ENCODE measurements around the gene MYL12A.

Gene MYL12A

DNA sequence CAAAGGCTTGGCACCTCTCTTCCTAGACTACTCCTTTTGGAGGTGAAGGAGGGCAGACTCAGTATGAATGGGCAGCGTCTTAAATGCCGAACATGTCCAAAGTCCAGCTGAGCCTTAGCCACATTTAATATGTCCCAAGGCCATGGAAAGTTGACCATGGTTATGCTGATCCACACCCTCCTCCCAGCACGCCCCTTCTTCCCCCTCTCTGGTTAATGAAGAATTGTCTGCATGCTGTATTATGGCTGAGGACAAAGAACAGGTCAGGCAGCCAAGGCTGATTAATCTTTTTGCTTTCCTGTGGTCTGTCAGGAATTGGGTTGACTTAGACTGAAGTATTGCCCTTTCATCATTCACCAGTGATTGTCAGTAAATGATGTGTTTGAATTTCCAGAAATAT is 22.0 kb upstream of the MYL12A start:
- no peak for DNase-seq

DNA sequence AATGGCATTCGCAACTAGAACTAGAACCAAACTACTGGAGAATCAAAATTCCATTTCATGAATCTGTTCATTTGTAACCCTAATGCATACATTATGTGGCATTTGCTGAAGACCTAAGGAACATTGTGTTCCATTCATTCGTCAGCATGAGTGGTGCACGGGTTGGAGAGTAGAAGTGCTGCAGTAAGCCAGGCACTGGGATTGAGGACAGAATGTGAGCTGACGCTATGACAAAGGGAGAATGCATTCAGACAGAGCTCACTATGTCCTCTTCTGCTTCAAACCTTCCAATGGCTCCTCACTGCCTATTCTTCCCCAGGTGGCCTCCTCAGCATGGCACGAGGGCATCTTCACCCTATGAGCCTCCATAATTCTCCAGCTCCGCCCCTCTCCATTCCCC is 21.6 kb upstream of the MYL12A start:
- no peak for DNase-seq

DNA sequence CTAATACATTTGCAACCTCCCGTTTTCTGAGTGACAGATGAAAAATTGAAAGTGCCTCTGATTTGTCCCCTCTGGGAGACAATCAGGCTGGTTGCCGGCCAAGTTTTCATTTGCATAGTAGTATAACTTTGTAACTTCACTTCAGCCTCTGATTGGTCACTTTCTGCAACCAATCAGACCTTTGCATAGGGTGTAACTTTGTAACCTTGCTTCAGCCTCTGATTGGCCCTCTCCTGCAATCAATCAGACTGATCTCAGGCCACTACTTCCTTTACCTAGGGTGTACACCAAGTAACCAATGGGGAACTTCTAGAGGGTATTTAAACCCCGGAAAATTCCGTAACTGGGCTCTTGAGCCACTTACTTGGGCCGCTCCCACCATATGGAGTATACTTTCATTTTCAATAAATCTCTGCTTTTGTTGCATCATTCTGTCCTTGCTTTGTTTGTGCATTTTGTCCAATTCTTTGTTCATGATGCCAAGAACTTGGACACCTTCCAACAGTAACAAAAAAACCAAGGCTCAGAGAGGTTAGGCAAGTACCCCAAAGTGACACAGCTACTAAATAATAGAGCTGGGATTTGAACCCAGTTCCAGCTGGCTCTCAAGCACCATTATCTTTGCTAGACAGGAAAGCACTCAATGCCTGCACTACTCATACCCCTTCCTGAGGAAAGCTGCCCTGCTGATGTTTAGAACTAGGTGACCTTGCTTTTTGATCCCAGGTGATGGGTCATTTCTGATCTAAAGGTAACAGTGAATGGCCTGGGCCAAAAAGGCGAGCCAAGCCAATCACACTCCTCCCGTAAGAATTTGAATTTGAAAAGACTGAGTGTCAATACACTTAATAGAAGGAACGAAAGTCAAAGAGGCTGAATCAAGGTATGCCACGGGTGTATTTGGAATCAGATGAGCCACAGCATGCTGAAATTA is 16.9 kb upstream of the MYL12A start:
- no peak for DNase-seq

DNA sequence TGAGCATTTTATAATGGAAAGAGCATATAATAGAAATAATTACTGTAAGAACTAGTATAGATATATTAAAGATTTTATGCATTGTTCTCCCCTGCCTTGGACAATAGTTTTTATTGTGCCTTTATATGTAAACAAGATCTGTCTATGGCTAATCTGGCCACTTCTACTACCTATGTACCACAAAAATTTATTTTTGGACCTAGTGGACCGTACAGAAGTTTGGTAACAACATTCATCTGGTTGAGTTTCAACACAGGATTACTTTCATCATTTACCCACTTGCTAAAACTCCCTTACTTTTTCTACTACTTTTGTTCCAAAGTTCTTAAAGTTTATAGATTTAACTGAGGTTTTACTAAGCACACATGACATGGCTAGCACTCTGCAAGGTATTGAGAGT is 14.6 kb upstream of the MYL12A start:
- no peak for DNase-seq

DNA sequence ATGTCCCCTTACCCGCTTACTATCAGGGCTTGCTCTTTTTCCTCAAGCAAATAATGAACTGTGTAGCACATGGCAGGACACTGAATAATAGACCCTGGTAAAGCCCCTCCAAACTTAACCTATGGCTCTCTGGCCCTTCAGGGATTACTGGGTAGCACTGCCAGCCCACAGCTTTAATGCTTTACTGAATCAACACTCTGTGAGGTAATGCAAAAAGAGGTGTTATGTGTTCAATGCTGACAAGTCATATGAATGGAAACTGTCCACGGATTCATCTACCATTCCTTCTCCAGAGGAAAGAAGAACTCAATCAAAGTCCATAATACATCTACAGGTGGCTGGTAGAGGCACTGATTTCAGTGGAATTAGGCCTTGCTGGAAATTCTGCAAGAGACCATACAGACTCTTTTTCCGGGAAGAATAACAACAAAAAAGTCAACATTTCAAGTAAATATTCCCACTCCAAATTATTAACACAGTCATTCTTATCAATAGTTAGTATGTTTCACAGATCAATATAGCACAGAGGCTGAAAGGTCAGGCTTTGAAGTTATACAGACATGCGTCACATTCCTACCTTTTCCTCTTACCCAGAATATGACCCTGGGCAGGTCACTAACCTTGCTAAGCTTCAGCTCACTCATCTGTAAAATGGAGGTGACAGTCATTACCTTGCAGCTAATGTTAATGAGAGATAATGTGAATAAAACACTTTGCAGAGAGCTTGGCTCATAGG is 14.0 kb upstream of the MYL12A start:
- no peak for DNase-seq

DNA sequence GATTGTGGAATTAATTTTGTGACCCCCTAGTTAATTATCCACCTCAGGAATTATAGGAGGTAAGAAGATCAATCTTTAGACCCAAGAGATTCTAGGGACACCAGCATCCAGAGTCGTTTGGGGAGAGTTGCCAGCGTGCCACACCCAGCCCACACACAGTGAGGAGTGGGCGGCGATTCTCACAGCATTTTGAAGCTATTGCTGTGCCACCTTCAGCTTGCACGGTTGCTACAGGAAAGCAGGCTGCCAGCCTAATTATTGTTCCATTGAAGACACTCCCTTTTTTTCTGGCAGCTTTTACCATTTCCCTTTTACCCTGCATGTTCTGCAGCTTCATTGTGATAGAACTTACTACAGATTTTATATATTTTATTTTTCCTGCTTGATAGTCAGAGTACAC is 13.1 kb upstream of the MYL12A start:
- no peak for DNase-seq

DNA sequence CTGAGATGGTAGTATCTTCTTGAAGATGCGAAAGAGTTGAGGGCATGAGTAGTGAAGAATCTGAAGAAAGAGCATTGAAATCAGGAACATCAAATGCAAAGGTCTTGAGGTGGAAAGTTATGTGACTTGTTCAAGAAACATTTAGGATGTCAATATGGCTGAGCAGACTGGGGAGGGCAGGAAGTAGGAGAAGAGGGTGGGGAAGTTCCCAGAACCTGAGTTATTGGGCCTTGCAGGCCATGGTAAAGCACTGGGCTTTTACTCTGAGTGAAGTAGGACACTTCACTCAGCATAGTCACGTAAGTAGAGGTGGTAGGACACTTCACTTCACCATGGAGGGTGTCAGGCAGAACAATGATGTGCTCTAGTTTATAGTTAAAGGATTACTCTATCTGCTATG is 11.8 kb upstream of the MYL12A start:
- no peak for DNase-seq

DNA sequence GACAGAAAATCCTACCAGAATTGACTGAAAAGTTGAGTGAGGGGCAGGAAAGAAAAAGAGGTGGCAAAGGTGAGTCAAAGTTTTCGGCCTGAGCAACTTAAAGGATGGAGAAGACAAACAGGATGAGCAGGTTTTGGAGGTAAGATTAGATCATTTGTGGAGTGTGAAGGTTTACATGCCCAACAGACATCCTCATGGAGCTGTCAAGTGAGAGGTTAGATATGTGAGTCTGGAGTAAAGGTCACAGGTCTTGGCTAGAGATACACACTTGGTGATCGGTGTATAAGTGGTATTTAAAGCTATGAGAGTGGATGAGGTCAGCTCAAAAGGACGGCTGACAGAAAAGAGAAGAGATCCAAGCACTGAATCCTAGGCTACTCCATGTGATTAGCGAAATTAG is 11.1 kb upstream of the MYL12A start:
- DNase-seq = no peak

DNA sequence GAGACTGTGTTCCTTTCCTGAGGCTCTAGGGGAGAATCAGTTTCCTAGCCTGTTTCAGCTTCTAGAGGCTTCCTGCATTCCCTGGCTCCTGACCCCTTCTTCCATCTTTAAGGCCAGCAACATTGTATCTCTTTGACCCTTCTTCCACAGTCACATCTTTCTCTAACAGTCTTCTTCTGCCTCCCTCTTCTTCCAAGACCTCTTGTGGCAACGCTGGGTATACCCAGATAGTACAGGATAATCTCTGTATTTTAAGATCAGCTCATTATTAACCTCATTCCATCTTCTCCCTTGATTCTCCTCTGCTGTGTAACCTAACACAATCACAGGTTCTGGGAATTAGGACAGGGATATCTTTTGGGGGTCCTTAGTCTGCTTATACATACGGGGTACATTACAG is 8.9 kb upstream of the MYL12A start:
- no peak for DNase-seq

DNA sequence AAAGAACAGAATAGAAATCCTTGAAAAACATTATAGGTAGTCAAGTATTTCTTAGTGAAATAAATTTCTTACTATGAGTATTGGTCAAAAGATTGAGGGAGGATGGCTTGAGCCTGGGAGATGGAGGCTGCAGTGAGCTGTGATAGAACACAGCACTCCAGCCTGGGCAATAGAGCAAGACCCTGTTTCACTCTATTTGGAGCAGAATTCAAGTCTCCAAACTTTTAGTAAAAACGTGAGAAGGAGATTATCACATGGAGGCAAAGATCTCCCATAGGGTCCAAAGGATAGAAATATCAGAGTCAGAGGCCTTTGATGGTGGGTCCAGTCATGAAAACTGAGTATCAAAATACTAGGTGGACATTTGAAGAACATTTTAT is 2.4 kb upstream of the MYL12A start:
- DNase-seq = no peak

DNA sequence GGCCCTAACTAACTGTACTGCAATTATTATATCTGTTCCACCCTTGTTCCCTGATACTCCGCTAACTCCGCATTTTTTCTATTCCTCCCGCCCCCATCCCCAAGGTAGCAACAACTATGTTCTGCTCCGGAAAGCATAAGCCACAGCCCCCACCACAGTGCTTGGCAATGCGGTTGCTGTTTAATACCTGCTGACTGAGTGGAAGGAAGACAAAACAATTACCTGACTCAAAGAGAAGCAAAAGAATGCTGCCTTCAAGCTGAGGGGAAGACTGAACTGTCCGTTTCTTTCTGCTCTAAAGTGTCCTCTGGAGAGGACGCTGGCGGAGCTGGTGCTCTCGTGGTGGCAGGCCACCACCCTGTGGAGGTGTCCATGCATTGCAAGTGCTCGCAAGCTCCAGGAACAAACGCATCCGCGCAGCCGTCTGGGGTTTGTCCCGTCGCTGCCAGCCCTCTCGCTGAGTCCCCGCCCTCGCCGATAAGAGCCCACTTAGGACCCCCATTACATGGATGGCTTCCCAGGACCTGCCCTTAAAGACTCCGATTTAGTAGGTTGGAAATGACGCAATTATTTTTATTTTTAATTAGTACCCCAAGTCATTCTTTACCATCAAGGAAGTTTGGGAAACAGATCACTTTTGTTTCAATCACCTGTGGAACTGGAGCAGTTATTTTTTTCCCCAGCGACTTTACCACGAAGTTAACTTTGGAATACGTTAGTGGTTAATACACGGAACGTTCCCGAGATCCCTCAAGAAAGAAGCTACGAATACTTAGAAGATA is 1.6 kb upstream of the MYL12A start:
- DNase-seq = peak; percentile 59 to 76

DNA sequence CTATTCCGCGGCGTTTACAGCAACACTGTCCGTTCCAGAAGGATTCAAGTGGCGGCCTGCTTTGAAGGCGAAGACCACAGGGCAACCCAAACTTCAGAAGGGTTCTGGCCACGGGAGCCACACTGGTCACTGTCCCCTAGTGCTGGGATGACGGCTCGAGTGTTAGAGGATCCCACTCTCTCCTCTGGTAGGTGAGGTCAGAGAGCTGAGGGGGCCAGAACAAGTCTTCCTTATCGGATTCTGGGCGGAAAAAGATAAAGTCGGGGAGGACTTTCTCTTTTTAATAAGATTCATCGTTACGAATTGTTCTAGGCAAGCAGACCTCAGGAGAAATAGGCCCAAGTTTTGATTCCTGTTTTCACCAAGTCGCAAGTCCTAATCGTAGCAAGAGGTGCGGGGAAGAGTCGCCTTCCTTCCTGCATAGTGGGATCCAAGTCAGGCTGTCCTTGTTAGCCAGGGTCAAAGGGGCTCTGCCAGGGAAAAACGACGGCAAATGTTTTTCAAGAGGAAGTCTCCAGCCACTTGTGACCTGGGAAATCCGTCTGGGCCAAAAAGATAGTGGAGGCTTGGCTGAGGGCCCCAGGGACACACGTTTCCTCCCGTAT is 864 bp upstream of the MYL12A start:
- peak in 1 of 2 donors; percentile 49 for DNase-seq

DNA sequence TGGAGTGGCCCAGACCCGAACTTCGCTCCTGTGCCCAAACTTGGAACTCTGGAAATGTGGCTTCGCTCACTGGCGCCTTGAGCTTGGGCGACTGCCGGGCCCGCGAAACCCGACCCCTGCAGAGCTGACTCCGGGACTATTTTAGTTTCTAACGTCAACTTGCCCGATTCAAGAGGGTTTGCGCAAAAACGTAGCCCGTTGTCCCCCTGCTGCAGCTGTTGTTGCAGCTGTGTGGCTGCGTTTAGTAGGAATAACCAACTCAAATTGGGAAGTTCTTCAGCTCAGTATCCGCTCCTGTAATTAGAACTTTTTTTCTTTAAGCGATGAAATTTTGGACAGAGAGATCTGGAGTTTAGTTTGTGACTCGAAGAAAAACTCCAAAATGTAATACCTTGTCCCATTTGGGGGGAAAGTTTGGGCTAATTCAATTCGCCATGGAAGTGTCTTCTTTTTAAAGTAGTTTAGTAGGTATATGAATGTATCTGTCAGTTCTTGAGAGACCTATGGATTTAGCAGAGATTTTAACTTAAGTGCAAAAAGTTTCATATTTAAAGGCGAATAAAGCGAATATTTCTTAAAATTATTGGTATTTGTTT is 559 bp downstream of the MYL12A start:
- peak in 1 of 2 donors; percentile 59 for DNase-seq

DNA sequence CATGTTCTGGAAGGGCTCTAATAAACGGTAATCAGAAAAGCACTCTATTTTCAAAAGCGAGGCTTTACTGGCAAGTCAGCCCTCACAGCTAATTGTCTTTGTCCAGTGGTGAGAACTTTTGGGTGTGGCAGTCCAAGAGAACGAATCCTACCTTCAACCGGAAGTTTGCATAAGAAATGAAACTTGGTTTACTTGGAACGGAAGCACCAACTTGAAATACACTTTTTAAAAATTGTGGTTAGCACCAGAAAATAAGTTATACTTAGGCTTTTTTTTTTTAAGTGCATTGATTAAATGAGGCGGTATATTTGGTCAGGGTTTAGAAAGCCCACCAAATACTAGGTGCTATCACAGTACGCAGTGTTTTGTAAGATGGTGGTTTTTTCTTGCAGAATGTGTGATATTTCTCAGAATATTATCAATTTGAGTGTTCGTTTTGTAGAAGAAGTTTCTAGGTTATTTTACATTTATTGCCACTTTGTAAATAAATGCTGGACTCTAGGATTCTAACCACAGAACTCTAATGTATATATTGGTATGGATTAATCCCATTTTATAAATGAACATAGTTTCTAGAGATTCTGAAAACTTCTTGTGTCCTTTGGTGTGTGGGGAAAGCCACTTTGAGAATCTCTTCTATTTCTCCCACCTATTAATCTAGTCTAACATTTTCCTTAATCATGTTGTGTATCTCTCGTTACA is 1.2 kb downstream of the MYL12A start:
- peak in 1 of 2 donors; percentile 25 for DNase-seq

DNA sequence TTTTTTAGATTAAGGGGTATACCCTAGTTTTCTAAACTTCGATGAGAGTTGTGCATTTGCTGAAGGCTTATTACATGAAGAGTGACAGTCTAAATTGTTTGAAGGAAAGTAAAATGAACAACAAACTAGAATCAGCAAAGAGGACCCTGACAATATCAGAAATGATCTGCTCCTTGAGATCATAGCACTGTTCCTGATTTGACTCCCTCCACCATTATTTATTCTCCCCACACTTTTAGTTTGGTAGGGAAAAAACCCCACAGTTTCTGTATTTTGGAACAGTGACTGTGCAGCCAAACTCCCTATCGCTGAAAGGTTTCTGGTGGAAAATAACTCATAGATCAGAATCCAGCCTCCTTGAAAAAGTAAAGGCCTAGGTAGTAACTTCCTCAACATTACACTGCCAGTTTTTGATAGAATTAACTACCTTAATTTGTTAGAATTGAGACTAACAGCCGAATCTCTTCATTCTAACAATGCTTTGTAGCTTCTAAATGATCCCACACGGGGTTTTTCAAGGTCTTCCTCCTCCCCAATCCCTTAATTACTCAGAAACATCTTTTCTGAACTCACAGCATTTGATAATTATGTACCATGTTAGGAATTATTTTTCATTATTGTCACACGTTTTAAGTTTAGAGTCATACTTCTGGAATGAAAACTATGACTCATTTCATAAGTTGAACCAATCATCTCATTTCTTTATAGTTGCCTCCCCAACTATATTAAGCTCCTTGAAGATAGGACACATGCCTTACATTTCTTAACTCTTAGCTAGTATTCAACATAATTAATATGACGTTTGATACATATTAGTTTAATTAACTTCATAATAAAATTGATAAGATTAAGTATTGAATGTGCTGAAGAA is 2.9 kb downstream of the MYL12A start:
- DNase-seq = no peak

DNA sequence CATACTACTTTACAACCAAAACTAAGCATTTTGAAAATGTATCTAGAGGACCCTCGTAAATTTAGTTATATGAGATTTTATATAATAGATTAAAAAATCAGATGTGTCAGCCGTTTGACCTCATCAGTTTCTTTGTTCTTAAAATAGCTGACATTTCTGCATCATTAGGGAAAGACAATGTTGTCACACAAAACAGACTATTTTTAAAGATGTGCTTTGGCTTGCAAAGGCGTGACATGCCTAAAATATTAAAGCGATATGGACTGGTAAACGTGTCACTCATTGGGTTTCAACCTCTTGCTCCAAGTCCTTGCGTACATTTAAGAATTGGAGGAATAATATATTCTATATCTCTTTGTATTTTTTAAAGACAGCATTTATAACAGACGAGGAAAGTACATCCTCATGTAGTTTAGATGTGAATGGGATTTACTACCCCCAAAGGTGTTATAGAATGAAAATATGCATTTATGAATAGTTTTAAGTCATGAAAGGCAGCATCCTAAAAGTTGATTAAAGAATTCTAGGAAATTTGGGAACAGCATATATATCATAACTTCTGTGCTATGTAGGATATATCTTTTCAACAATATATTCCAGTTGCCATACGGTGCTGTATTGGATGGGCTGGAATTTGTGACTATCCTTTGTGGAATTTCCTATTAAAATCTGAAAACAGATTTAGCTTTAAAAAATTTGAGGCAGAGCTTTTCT is 3.8 kb downstream of the MYL12A start:
- no peak for DNase-seq

DNA sequence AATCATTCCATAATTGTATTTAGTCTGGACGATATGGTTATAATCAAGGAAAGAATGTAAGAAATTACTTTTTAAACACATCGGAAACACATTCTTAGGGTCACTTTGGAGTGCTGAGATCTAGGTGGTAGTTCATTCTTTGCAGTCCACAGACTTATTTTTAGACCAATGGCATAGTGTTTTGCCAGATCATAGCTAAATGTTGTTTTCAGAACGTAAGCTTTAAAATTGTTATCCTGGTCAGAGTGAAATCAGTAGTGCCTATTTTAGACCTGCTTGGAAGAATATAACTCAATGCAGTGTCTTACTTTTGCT is 4.3 kb downstream of the MYL12A start:
- no peak for DNase-seq

DNA sequence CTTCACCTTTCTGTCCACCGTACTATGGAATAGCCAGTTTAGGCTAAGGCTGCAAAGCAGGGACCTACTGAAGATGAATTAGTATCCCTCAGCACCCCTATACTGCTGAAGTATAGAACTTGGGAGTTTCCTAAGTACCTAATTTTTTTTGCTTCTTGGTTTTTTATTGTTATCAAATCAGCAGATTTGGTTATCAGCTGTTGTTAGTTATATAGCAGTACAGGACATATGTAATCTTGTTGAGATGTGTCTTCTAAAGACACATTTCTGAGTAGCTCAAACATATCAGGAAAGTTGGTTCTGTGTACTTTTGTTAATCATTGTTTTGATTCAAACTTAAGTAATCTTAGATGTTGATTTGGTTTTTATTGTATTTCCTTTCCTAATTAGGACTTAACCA is 5.2 kb downstream of the MYL12A start:
- DNase-seq = no peak

DNA sequence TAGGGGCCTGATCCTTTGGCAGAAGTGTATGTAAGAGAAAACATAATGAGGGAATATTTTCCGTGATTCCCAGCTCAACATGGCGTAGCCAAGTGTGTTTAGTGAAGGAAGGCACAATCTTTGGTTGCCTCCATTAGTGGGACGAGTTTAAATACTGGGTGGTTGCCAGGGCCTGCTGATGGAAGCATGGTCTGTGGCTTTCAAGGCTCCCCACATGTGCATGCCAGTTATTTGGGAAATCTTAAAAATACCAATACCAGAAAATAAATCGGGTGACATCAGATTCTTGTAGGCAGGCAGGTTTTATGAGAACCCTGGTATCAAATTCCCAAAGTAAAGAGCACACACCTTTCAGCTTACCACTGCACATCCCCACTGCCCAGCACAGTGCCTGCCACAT is 7.1 kb downstream of the MYL12A start:
- DNase-seq = no peak

DNA sequence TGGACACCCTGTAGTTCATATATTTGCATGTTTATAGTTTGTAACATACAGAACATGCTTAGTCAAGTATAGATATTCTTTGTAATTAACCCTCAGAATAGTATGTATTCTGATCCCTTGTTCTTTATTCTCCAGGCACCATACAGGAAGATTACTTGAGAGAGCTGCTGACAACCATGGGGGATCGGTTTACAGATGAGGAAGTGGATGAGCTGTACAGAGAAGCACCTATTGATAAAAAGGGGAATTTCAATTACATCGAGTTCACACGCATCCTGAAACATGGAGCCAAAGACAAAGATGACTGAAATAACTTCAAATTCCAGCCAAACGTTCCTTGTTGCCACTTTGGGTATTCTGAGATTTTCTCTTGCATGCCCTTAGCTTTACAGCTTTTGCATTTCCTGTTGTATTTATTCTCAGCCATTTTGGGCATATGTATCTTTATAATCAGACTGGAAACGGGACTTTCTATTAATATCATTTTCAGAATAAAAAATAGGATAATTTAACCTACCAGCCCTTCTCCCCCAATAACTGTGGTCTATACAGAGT is 8.1 kb downstream of the MYL12A start:
- no peak for DNase-seq

Measured in bone marrow (tissue), 2 donors.